HG03045 (cell line): Measurements from ENCODE around the gene CNIH2.
"Not testable (repeated sequence)": the region's sequence is repeated elsewhere in the genome, so short reads cannot be mapped to it uniquely, and the experiment has no call there.

Experiments used
- ATAC-seq: cut with Tn5 transposase; IDR thresholded peaks from one replicate; pipeline ENCODE4 v1.9.1; 2021; ENCODE audit warnings: mild to moderate bottlenecking, moderate library complexity; ENCODE audit not compliant: unreplicated experiment

CNIH2 gene

GRCh38 chr11:66313321-66314185 lies 35.6 kb downstream of the CNIH2 start:
- ATAC-seq, result no peak

GRCh38 chr11:66314186-66314501 lies 36.2 kb downstream of the CNIH2 start:
- no peak for ATAC-seq

GRCh38 chr11:66314561-66315497 lies 36.9 kb downstream of the CNIH2 start:
- ATAC-seq, result no peak

GRCh38 chr11:66315498-66315885 lies 37.5 kb downstream of the CNIH2 start:
- no peak for ATAC-seq

GRCh38 chr11:66315921-66316811 lies 38.2 kb downstream of the CNIH2 start:
- no peak for ATAC-seq

- no peak for ATAC-seq
Observed at GRCh38 chr11:66316849-66317251, 38.9 kb downstream of the CNIH2 start, which contains the start of gene CD248. TSS of gene CD248 (minus strand) at chr11:66317044. CDS start at chr11:66317027, 17 bp downstream.

- ATAC-seq, result no peak
Observed at GRCh38 chr11:66317322-66317722, 39.3 kb downstream of the CNIH2 start.

- no peak for ATAC-seq
Observed at GRCh38 chr11:66317723-66318599, 40.0 kb downstream of the CNIH2 start.

- no peak for ATAC-seq
Observed at GRCh38 chr11:66318600-66318970, 40.6 kb downstream of the CNIH2 start.

- not testable (repeated sequence) for ATAC-seq
Observed at GRCh38 chr11:66320289-66320688, 42.3 kb downstream of the CNIH2 start.

- not testable (repeated sequence) for ATAC-seq
Observed at GRCh38 chr11:66320748-66321147, 42.8 kb downstream of the CNIH2 start.

- ATAC-seq, result no peak
Observed at GRCh38 chr11:66321606-66322005, 43.6 kb downstream of the CNIH2 start.

GRCh38 chr11:66322732-66323427 lies 44.9 kb downstream of the CNIH2 start:
- ATAC-seq, result no peak

GRCh38 chr11:66323684-66324083 lies 45.7 kb downstream of the CNIH2 start:
- ATAC-seq, result no peak

GRCh38 chr11:66324664-66325063 lies 46.7 kb downstream of the CNIH2 start:
- ATAC-seq, result no peak

- ATAC-seq, result no peak
Observed at GRCh38 chr11:66325263-66325671, 47.3 kb downstream of the CNIH2 start.

GRCh38 chr11:66326261-66327111 lies 48.5 kb downstream of the CNIH2 start:
- no peak for ATAC-seq
